Measurements from ENCODE around the gene ERFL. TPM values are rescaled to one million over a fixed set of nuclear protein-coding genes. Genes with fewer than 3 reads are reported as not detected.

The ERFL gene
- total RNA-seq, 2 donors from 2014 or later, result not detected

- Histone ChIP-seq H3K9me3 (no peaks in the 10 kb centered on the region), H3K4me3 (no peak overlapping the region), H3K4me1 (peaks cover 0 to 42% of the 10 kb centered on the region in 2 donors), H3K27me3 (no peaks in the 10 kb centered on the region), H3K36me3 (peaks cover 21% of the 10 kb centered on the region), H3K27ac (no peak overlapping the region)
- TF ChIP-seq CTCF (IDR thresholded peaks at IDR 0.05), result no peak
- no peak for DNase-seq (ENCODE audit: low spot score)
Measured at GRCh38 chr19:41886761-41887710, 41.2 kb downstream of the ERFL start.

- Histone ChIP-seq H3K27ac (peak overlapping the region; percentile 80 to 85), H3K9me3 (no peaks in the 10 kb centered on the region), H3K4me3 (peak overlapping the region; percentile 79 to 83), H3K4me1 (peaks cover 0 to 42% of the 10 kb centered on the region in 2 donors), H3K27me3 (no peaks in the 10 kb centered on the region), H3K36me3 (peaks cover 6% of the 10 kb centered on the region)
- TF ChIP-seq CTCF (IDR thresholded peaks at IDR 0.05), result peak in 1 of 2 donors; percentile 56
- DNase-seq (ENCODE audit: low spot score), result peak; percentile 92
Measured at GRCh38 chr19:41883821-41884733, 44.2 kb downstream of the ERFL start.

- Histone ChIP-seq H3K4me3 (peak overlapping the region; percentile 79 to 83), H3K4me1 (peaks cover 0 to 42% of the 10 kb centered on the region in 2 donors), H3K27ac (peak overlapping the region; percentile 80 to 85), H3K27me3 (no peaks in the 10 kb centered on the region), H3K36me3 (no peaks in the 10 kb centered on the region), H3K9me3 (no peaks in the 10 kb centered on the region)
- TF ChIP-seq CTCF (IDR thresholded peaks at IDR 0.05), result no peak
- DNase-seq (ENCODE audit: low spot score), result no peak
Measured at GRCh38 chr19:41883463-41883820, 44.8 kb downstream of the ERFL start.

- Histone ChIP-seq H3K4me3 (peak within 1 kb of the TSS; percentile 79 to 83), H3K4me1 (peaks cover 0 to 40% of the 10 kb centered on the region in 2 donors), H3K27ac (peak within 1 kb of the TSS; percentile 80 to 85), H3K27me3 (no peaks in the 10 kb centered on the region), H3K36me3 (no peaks in the 10 kb centered on the region), H3K9me3 (no peaks in the 10 kb centered on the region)
- DNase-seq (ENCODE audit: low spot score), result no peak
- TF ChIP-seq CTCF (IDR thresholded peaks at IDR 0.05), result no peak
Measured at GRCh38 chr19:41882568-41883462, 45.4 kb downstream of the ERFL start, which contains the start of gene ARHGEF1. Gene ARHGEF1, plus strand, starts transcription at chr19:41883184. Its CDS starts 4,899 bp downstream, at chr19:41888083.

GRCh38 chr19:41880329-41880708 is 47.9 kb downstream of the ERFL start:
- TF ChIP-seq CTCF (IDR thresholded peaks at IDR 0.05), result no peak
- Histone ChIP-seq H3K4me1 (peaks cover 0 to 15% of the 10 kb centered on the region in 2 donors), H3K4me3 (no peak overlapping the region), H3K27ac (no peak overlapping the region), H3K9me3 (no peaks in the 10 kb centered on the region), H3K36me3 (no peaks in the 10 kb centered on the region), H3K27me3 (no peaks in the 10 kb centered on the region)
- no peak for DNase-seq (ENCODE audit: low spot score)

Data from right atrium auricular region (tissue), 2 donors.